ENCODE results near the gene FUBP3. TPM values are rescaled to one million over a fixed set of nuclear protein-coding genes. Genes with fewer than 3 reads are reported as not detected.
"Not testable (repeated sequence)": the region's sequence is repeated elsewhere in the genome, so short reads cannot be mapped to it uniquely, and the experiment has no call there.

The FUBP3 gene
- polyA plus RNA-seq, 2 of the 4 experiments (the other 2 are of a cell fraction), result 43.5 to 67.7 TPM

- H3K9me3 ChIP-seq, result peaks cover 8% of the 10 kb centered on the region; the same call in 2 of the 3 replicates
- peak overlapping the region; percentile 92; a peak in 5 of 6 replicates for H3K27ac ChIP-seq
- peaks cover 6% of the 10 kb centered on the region; the same call in 2 of the 3 replicates for H3K4me1 ChIP-seq
- peak overlapping the region; percentile 100 for H3K4me2 ChIP-seq
- DNase-seq (ENCODE audit: low read depth in 1 of 2, low spot score in 1 of 2), result peak; percentile 89 to 91
- TF ChIP-seq, protein P1, sequence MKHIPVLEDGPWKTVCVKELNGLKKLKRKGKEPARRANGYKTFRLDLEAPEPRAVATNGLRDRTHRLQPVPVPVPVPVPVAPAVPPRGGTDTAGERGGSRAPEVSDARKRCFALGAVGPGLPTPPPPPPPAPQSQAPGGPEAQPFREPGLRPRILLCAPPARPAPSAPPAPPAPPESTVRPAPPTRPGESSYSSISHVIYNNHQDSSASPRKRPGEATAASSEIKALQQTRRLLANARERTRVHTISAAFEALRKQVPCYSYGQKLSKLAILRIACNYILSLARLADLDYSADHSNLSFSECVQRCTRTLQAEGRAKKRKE (CRISPR knock-in tag; IDR thresholded peaks at IDR 0.05; ENCODE audit: low read depth), result no peak
- TF ChIP-seq, protein P2, sequence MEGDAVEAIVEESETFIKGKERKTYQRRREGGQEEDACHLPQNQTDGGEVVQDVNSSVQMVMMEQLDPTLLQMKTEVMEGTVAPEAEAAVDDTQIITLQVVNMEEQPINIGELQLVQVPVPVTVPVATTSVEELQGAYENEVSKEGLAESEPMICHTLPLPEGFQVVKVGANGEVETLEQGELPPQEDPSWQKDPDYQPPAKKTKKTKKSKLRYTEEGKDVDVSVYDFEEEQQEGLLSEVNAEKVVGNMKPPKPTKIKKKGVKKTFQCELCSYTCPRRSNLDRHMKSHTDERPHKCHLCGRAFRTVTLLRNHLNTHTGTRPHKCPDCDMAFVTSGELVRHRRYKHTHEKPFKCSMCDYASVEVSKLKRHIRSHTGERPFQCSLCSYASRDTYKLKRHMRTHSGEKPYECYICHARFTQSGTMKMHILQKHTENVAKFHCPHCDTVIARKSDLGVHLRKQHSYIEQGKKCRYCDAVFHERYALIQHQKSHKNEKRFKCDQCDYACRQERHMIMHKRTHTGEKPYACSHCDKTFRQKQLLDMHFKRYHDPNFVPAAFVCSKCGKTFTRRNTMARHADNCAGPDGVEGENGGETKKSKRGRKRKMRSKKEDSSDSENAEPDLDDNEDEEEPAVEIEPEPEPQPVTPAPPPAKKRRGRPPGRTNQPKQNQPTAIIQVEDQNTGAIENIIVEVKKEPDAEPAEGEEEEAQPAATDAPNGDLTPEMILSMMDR (IDR thresholded peaks at IDR 0.05), result peak; percentile 93
- TF ChIP-seq MAX (IDR thresholded peaks at IDR 0.05) (peak; percentile 52; the same call in 1 of the 2 replicates), RAD21 (conservative IDR thresholded peaks at IDR 0.05 in 1 of 2, IDR thresholded peaks at IDR 0.05 in 1 of 2) (peak; percentile 94 to 96), SMC3 (IDR thresholded peaks at IDR 0.05) (peak; percentile 97), E2F6 (IDR thresholded peaks at IDR 0.05; ENCODE audit: borderline replicate concordance, low read depth) (0 out of 2 replicates have a peak, but pooled peaks have one; percentile 36), NPAS2 (CRISPR knock-in tag; IDR thresholded peaks at IDR 0.05; ENCODE audit: borderline replicate concordance) (no peak)
- H3K4me3 ChIP-seq, result peak overlapping the region; percentile 85
- under 1% methylated on average over 21 of the region's 22 CpGs for WGBS (ENCODE audit: missing lambda C conversion rate)
- no peak for FAIRE-seq
- ATAC-seq, result peak; percentile 71 to 87
- CTCF ChIA-PET, result interaction anchor here (0.7 to 15.9 kb wide), 55 partner anchors 9 to 575 kb away, joined by 3 to 453 read pairs (median 5); partner anchors contain the start of genes EXOSC2, FUBP3 and PRDM12
- POLR2A ChIA-PET, result interaction anchor here (0.6 to 1.8 kb wide), 3 partner anchors 11 to 405 kb away, joined by 3 to 7 read pairs (median 7); partner anchors contain the start of gene EXOSC2
Measured at GRCh38 chr9:130682421-130683121, 103.2 kb downstream of the FUBP3 start.

DNA sequence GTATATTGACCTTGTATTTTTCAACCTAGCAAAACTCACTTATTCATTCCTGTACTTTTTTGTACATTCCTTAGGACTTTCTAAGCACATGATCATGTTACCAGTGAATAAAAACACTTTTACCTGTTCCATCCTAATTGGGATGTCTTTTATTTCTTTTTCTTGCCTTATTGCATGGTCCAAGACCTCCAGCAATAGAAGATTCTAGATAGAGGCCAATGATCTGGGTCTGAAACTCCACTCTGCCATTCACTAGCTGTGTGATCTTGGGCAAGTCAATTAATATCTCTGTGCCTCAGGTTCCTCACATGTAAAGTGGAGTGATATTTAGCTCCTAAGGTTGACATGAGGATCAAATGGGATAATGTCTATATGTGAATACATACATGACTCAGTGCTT, 105.7 kb downstream of the FUBP3 start:
- ChIA-PET CTCF (interaction anchor here (0.9 to 15.9 kb wide), 15 partner anchors 9 to 576 kb away, joined by 3 to 453 read pairs (median 5); partner anchors contain the start of gene EXOSC2), POLR2A (no interaction called here)
- TF ChIP-seq, protein P2 (IDR thresholded peaks at IDR 0.05), result no peak
- TF ChIP-seq RAD21 (conservative IDR thresholded peaks at IDR 0.05 in 1 of 2, IDR thresholded peaks at IDR 0.05 in 1 of 2) (no peak), SREBF2 (IDR thresholded peaks at IDR 0.05) (no peak)
- Histone ChIP-seq H3K9me3 (peaks cover 8% of the 10 kb centered on the region; the same call in 2 of the 3 replicates), H3K4me1 (peaks cover 11% of the 10 kb centered on the region; the same call in 2 of the 3 replicates), H3K4me2 (no peak overlapping the region), H3K27ac (no peak overlapping the region), H3K4me3 (no peak overlapping the region)
- no peak for FAIRE-seq
- no peak for ATAC-seq
- DNase-seq (ENCODE audit: low read depth in 1 of 2, low spot score in 1 of 2), result no peak

DNA sequence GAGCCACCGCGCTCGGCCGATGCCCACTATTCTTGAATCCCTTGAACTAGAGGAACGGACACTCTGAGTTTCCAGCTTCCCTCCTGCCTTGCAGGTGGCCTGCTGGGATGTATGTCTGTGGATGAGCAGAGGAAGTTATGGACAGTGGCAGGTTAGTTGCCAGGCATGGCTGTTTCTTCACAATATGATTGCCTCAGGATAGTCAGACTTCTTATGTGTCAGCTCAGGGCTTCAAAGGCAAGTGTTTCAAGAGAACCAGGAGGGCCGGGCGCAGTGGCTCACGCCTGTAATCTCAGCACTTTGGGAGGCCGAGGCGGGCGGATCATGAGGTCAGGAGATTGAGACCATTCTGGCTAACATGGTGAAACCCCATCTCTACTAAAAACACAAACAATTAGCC, 106.6 kb downstream of the FUBP3 start:
- FAIRE-seq; DNase-seq (ENCODE audit: low read depth in 1 of 2, low spot score in 1 of 2); POLR2A ChIA-PET; H3K9me3 ChIP-seq; ATAC-seq; H3K4me1 ChIP-seq; H3K4me3 ChIP-seq; H3K4me2 ChIP-seq; H3K27ac ChIP-seq: not testable (repeated sequence)
- 89% methylated on average over 11 of the region's 11 CpGs for WGBS (ENCODE audit: missing lambda C conversion rate)
- CTCF ChIA-PET, result interaction anchor here (1.1 to 15.9 kb wide), 4 partner anchors 15 to 313 kb away, joined by 6 to 453 read pairs (median 20); no protein-coding TSS in a partner anchor

DNA sequence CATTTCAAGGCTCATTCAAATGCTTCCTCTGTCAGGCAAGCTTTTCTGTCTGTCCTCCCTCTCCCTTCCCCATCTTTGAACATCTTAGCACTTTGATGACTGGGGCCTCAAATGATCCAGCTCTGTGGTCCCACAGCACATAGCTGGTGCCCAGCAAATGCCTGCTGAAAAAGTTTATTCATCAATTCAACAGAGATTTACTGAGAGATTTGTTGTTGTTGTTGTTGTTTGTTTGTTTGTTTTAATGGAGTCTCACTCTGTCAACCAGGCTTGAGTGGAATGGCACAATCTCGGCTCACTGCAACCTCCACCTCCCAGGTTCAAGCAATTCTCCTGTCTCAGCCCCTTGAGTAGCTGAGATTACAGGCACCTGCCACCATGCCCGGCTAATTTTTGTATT, 108.2 kb downstream of the FUBP3 start:
- Histone ChIP-seq H3K4me2 (no peak overlapping the region), H3K4me1 (peaks cover 5% of the 10 kb centered on the region; the same call in 1 of the 3 replicates), H3K27ac (no peak overlapping the region), H3K9me3 (peaks cover 12% of the 10 kb centered on the region; the same call in 2 of the 3 replicates), H3K4me3 (no peak overlapping the region)
- WGBS (ENCODE audit: missing lambda C conversion rate), result 43% methylated on average over 2 of the region's 2 CpGs
- ChIA-PET POLR2A (interaction anchor here (0.7 kb wide), 1 partner anchor 419 kb away, joined by 8 read pairs; no protein-coding TSS in a partner anchor), CTCF (interaction anchor here (1.2 to 15.9 kb wide), 3 partner anchors 18 to 223 kb away, joined by 3 to 453 read pairs (median 102); no protein-coding TSS in a partner anchor)
- DNase-seq (ENCODE audit: low read depth in 1 of 2, low spot score in 1 of 2) (no peak), ATAC-seq (no peak), FAIRE-seq (no peak)
- TF ChIP-seq BHLHE40 (IDR thresholded peaks at IDR 0.05; ENCODE audit: low read depth, low read length) (no peak), NFE2L2 (conservative IDR thresholded peaks at IDR 0.05; ENCODE audit: low read length) (no peak)

Measured in A549 (cell line).